ENCODE results near the gene PROK1.

- TF ChIP-seq POLR2A (IDR thresholded peaks at IDR 0.05), result no peak
- TF ChIP-seq CTCF (IDR thresholded peaks at IDR 0.05 in 4 of 5, conservative IDR thresholded peaks at IDR 0.05 in 1 of 5), result no peak
These were observed 23.5 kb downstream of the PROK1 start for GRCh38 chr1:110474444-110474843.

All from gastrocnemius medialis (tissue), 4 donors.